ENCODE measurements around the gene MYLIP. TPM values are rescaled to one million over a fixed set of nuclear protein-coding genes. Genes with fewer than 3 reads are reported as not detected.
"Not testable (repeated sequence)": the region's sequence is repeated elsewhere in the genome, so short reads cannot be mapped to it uniquely, and the experiment has no call there.

Gene MYLIP
- polyA plus RNA-seq, 3 donors: 19.9 to 84.0 (median 28.0) TPM

DNA sequence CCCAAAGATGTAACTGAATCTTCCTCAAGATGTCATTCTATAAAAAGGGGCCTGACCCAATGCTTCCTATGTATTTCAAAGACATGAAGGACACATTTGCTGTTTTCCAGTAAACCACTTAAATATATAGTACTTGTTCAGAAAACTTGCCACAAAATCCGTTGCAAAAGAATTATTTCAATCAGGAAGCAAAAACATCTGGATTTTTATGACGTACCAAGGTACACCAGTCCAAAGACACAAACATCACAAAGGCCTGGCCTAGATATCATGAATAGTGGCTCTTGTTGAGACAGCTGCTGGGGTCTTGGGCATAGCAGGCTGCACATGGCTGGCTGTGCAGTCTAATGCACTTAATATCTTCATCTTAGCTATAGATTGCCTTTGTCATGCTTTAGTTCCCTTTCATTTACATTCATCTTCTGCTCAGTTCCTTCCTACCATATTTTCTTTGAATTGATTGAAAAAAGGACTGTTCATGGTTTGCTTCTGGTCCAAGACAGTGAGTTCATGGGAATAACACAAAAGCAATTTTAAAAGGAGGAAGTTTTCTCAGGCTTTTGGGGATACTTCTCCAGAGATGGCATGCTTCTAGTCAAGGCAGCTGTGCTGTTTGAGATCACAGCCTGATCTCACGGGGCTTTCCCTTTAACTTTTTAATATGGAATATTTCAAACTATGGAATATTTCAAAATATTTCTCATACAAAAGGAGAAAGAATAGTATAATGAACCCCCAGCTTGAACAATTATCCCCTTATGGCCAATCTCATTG lies 44.5 kb downstream of the MYLIP start:
- Mint-ChIP-seq H3K27ac (no peak overlapping the region), H3K4me1 (peaks cover 5% of the 10 kb centered on the region), H3K4me3 (no peak overlapping the region), H3K36me3 (no peaks in the 10 kb centered on the region), H3K9me3 (peaks cover 0 to 2% (median 0%) of the 10 kb centered on the region in 7 donors), H3K27me3 (ENCODE audit: low read depth in 3 of 3) (peaks cover 1 to 4% (median 1%) of the 10 kb centered on the region in 3 donors)
- Histone ChIP-seq H2AFZ (ENCODE audit: insufficient read depth, low read depth, low read length, poor library complexity, severe bottlenecking) (no peak overlapping the region), H3K79me2 (ENCODE audit: insufficient read depth, low read length) (no peaks in the 10 kb centered on the region), H3K9me3 (replicated peaks in 1 of 2; ENCODE audit: control insufficient read depth in 1 of 2, insufficient read depth in 1 of 2, low read length in 2 of 2) (no peaks in the 10 kb centered on the region), H3K27me3 (ENCODE audit: control insufficient read depth in 2 of 2, insufficient read depth in 2 of 2, low read length in 2 of 2) (no peaks in the 10 kb centered on the region), H3K9ac (ENCODE audit: insufficient read depth, low read length, poor library complexity, severe bottlenecking) (no peak overlapping the region), H4K20me1 (ENCODE audit: insufficient read depth, low read length) (no peaks in the 10 kb centered on the region), H3K4me1 (ENCODE audit: control insufficient read depth in 1 of 2, insufficient read depth in 2 of 2, low read length in 2 of 2) (no peaks in the 10 kb centered on the region), H3K36me3 (replicated peaks in 1 of 2; ENCODE audit: control insufficient read depth in 1 of 2, insufficient read depth in 2 of 2, low read length in 2 of 2) (no peaks in the 10 kb centered on the region), H3K4me2 (replicated peaks; ENCODE audit: extremely low read depth, low read length, poor library complexity, severe bottlenecking) (no peak overlapping the region), H3K4me3 (replicated peaks in 1 of 3; ENCODE audit: low read depth in 2 of 3, low read length in 3 of 3) (no peak overlapping the region), H3K27ac (ENCODE audit: low read depth in 1 of 2, low read length in 2 of 2) (no peak overlapping the region)
- no peak for TF ChIP-seq CTCF (IDR thresholded peaks at IDR 0.05)
- intact Hi-C loops (cut with micrococcal nuclease): no loop called here
- no CpG with 5 or more reads among the region's 3 CpGs for WGBS (ENCODE audit: insufficient coverage)
- no peak for DNase-seq

GRCh38 chr6:16174416-16175078 lies 45.7 kb downstream of the MYLIP start:
- H3K36me3 Mint-ChIP-seq: no peaks in the 10 kb centered on the region
- H3K79me2 ChIP-seq (ENCODE audit: insufficient read depth, low read length): no peaks in the 10 kb centered on the region
- H3K36me3 ChIP-seq (replicated peaks in 1 of 2; ENCODE audit: control insufficient read depth in 1 of 2, insufficient read depth in 2 of 2, low read length in 2 of 2): no peaks in the 10 kb centered on the region
- H3K9me3 ChIP-seq (replicated peaks in 1 of 2; ENCODE audit: control insufficient read depth in 1 of 2, insufficient read depth in 1 of 2, low read length in 2 of 2): no peaks in the 10 kb centered on the region
- H3K4me3 Mint-ChIP-seq: no peak overlapping the region
- no peak for TF ChIP-seq CTCF (IDR thresholded peaks at IDR 0.05)
- DNase-seq: no peak
- no peaks in the 10 kb centered on the region for H3K27me3 ChIP-seq (ENCODE audit: control insufficient read depth in 2 of 2, insufficient read depth in 2 of 2, low read length in 2 of 2)
- H4K20me1 ChIP-seq (ENCODE audit: insufficient read depth, low read length): no peaks in the 10 kb centered on the region
- H2AFZ ChIP-seq (ENCODE audit: insufficient read depth, low read depth, low read length, poor library complexity, severe bottlenecking): no peak overlapping the region
- intact Hi-C loops (cut with micrococcal nuclease): no loop called here
- H3K4me1 ChIP-seq (ENCODE audit: control insufficient read depth in 1 of 2, insufficient read depth in 2 of 2, low read length in 2 of 2): no peaks in the 10 kb centered on the region
- no peak overlapping the region for H3K27ac Mint-ChIP-seq
- H3K27me3 Mint-ChIP-seq (ENCODE audit: low read depth in 3 of 3): peaks cover 0 to 4% (median 1%) of the 10 kb centered on the region in 3 donors
- no peak overlapping the region for H3K27ac ChIP-seq (ENCODE audit: low read depth in 1 of 2, low read length in 2 of 2)
- no peaks in the 10 kb centered on the region for H3K4me1 Mint-ChIP-seq
- peaks cover 0 to 2% (median 0%) of the 10 kb centered on the region in 7 donors for H3K9me3 Mint-ChIP-seq
- no peak overlapping the region for H3K4me3 ChIP-seq (replicated peaks in 1 of 3; ENCODE audit: low read depth in 2 of 3, low read length in 3 of 3)
- 88% methylated on average over 1 of the region's 8 CpGs for WGBS (ENCODE audit: insufficient coverage)
- H3K4me2 ChIP-seq (replicated peaks; ENCODE audit: extremely low read depth, low read length, poor library complexity, severe bottlenecking): no peak overlapping the region
- H3K9ac ChIP-seq (ENCODE audit: insufficient read depth, low read length, poor library complexity, severe bottlenecking): no peak overlapping the region

DNA sequence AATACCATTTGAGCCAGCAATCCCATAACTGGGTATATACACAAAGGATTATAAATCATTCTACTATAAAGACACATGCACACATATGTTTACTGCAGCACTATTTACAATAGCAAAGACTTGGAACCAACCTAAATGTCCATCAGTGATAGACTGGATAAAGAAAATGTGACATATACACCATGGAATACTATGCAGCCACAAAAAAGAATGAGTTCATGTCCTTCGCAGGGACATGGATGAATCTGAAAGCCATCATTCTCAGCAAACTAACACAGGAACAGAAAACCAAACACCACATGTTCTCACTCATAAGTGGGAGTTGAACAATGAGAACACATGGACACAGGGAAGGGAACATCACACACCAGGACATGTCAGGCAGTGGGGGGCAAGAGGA lies 47.7 kb downstream of the MYLIP start:
- peaks cover 11% of the 10 kb centered on the region for H3K4me1 Mint-ChIP-seq
- H3K27me3 Mint-ChIP-seq (ENCODE audit: low read depth in 3 of 3); H3K36me3 ChIP-seq (replicated peaks in 1 of 2; ENCODE audit: control insufficient read depth in 1 of 2, insufficient read depth in 2 of 2, low read length in 2 of 2); H3K4me3 Mint-ChIP-seq; intact Hi-C loops (cut with micrococcal nuclease); H3K9me3 Mint-ChIP-seq; H3K27ac ChIP-seq (ENCODE audit: low read depth in 1 of 2, low read length in 2 of 2); H3K9me3 ChIP-seq (replicated peaks in 1 of 2; ENCODE audit: control insufficient read depth in 1 of 2, insufficient read depth in 1 of 2, low read length in 2 of 2); DNase-seq; H3K27me3 ChIP-seq (ENCODE audit: control insufficient read depth in 2 of 2, insufficient read depth in 2 of 2, low read length in 2 of 2); H3K4me3 ChIP-seq (replicated peaks in 1 of 3; ENCODE audit: low read depth in 2 of 3, low read length in 3 of 3); H4K20me1 ChIP-seq (ENCODE audit: insufficient read depth, low read length); H3K4me1 ChIP-seq (ENCODE audit: control insufficient read depth in 1 of 2, insufficient read depth in 2 of 2, low read length in 2 of 2); H3K4me2 ChIP-seq (replicated peaks; ENCODE audit: extremely low read depth, low read length, poor library complexity, severe bottlenecking); H3K36me3 Mint-ChIP-seq; H3K9ac ChIP-seq (ENCODE audit: insufficient read depth, low read length, poor library complexity, severe bottlenecking); H2AFZ ChIP-seq (ENCODE audit: insufficient read depth, low read depth, low read length, poor library complexity, severe bottlenecking); H3K79me2 ChIP-seq (ENCODE audit: insufficient read depth, low read length): not testable (repeated sequence)
- WGBS (ENCODE audit: insufficient coverage): no CpG with 5 or more reads among the region's 1 CpG
- H3K27ac Mint-ChIP-seq: peak overlapping the region in 1 of 7 donors; percentile 43
